Gastroesophageal sphincter (tissue), 3 donors: ENCODE results near the gene TSHR.

ENCODE experiments used
- CTCF ChIP-seq, 4 experiments: fragments of 200-600 bp in 2 of 4; fragments of 450-650 bp in 2 of 4; sonication (generic) in 1 of 4; IDR thresholded peaks; one replicate each; pipeline ENCODE4 v1.5.1; 2017 to 2019; ENCODE audit warnings: antibody characterized with exemption in 4 of 4, mild to moderate bottlenecking in 2 of 4, moderate library complexity in 2 of 4
- POLR2A ChIP-seq, 2 donors: fragments of 450-650 bp; IDR thresholded peaks; one replicate each; pipeline ENCODE4 v1.6.1; 2017; ENCODE audit warnings: antibody characterized with exemption in 2 of 2, mild to moderate bottlenecking in 2 of 2, moderate library complexity in 1 of 2

DNA sequence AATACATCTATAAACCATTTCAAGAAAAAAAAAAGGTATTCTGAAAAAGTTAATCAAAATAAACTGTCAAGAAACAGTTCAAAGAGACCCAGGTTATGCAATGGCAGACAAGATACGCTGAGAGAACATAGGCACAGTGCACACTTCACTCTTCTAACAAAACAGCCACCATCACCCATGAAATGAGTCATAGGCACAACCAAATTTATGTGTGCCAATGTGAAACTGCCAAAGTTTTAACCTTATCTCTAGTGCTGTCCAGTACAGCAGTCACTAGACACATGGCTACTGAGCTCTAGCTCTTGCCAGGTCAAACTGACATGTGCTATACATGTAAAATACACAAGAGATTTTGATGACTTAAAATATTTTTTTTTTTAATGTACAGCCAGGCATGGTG is 15.3 kb upstream of the TSHR start:
- no peak for TF ChIP-seq POLR2A (IDR thresholded peaks at IDR 0.05)
- TF ChIP-seq CTCF (IDR thresholded peaks at IDR 0.05) = no peak
